GM12872 (cell line): ENCODE data around the gene MALRD1.

Source experiments
- TF ChIP-seq, protein P1 (sequence below): IDR thresholded peaks from 3 replicates; pipeline ENCODE4 v1.5.1; 2011; ENCODE audit warnings: low read depth, mild to moderate bottlenecking, low read length, moderate library complexity; ENCODE audit not compliant: insufficient read depth

The MALRD1 gene

DNA sequence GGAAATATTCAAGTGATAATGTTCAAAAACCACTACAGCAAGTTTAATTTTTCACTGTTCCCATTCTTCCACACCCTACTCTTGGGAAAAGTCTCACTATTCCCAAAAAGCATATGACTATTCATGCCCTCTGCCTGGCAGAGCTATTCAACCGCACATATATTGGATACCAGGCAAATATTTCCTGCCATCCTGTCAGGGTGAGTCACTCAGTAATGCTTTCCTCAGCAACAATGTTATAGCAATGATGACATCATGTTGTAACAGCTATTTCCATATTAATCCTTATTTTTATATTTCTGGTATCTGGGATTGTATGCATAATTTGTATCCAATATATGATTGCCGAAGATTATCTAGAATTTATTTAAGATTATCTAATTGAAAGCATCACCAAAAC, 653.6 kb downstream of the MALRD1 start:
- TF ChIP-seq, protein P1, sequence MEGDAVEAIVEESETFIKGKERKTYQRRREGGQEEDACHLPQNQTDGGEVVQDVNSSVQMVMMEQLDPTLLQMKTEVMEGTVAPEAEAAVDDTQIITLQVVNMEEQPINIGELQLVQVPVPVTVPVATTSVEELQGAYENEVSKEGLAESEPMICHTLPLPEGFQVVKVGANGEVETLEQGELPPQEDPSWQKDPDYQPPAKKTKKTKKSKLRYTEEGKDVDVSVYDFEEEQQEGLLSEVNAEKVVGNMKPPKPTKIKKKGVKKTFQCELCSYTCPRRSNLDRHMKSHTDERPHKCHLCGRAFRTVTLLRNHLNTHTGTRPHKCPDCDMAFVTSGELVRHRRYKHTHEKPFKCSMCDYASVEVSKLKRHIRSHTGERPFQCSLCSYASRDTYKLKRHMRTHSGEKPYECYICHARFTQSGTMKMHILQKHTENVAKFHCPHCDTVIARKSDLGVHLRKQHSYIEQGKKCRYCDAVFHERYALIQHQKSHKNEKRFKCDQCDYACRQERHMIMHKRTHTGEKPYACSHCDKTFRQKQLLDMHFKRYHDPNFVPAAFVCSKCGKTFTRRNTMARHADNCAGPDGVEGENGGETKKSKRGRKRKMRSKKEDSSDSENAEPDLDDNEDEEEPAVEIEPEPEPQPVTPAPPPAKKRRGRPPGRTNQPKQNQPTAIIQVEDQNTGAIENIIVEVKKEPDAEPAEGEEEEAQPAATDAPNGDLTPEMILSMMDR: no peak

DNA sequence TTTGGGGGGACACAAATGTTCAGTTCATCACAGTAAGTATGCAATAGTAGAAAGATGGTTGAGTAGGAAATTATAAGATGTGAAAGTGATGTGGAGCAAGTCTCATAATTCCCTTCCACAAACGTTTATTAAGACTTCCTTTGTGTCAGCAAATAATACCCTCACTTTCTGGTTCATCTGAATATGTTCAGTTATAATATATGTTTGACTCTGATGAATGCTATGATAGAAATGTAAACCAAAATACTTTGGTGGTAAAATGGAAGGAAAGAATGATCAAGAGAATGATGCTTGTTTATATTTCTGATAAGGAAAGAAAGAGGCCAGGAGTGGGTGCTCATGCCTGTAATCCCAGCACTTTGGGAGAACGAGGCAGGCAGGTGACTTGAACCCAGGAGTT, 655.9 kb downstream of the MALRD1 start:
- TF ChIP-seq, protein P1: no peak

DNA sequence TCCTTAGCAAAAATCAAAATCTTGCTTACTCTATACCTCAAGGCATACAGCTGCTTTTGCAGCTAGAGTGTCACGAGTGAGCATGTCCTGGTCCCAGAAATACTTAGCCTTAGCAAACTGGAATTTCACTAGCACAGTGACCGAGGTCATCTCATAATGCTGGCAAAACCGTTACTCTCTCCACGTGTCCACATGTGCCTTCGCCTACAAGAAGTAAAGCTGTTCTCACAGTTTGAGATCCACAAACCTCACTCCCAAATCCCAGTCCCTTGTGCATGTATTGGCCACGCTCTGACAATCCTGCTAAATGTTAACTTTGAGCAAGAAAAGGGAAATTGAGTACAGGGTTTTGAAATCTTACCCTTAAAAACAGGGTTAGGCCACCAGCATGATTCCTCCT, 656.6 kb downstream of the MALRD1 start:
- TF ChIP-seq, protein P1: no peak

DNA sequence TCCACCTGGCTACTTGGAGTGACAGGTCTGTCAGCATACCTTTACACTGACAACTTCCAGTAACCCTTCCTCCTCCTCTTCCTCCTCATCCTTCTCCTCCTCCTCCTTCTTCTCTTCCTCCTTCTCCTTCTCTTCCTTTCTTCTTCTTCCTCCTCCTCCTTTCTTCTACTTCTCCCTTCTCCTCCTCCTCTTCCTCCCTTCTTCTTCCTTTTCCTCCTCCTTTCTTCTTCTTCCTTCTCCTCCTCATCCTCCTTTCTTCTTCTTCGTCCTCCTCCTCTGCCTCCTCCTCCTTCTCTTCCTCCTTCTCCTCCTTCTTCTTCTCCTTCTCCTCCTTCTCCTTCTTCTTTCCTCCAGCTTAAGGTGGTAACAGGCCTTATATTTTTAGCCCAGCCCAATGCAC, 658.3 kb downstream of the MALRD1 start:
- TF ChIP-seq, protein P1: no peak

DNA sequence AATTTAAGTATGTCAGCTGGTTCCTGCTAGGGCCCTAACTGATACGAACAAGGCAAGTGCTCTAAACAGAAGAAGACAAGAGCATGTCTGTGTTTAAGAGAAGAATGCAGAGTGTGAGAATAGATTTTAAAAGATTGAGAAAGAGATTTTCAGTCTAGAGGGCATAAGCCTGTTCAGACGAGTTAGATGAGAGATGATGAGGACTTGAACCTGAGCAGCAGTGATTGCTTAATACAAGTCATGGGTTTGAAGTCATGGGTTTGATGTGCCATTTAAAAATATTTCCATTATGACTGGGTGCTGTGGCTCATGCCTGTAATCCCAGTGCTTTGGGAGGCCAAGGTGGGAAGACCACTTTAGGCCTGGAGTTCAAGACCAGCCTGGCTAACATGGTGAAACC, 658.8 kb downstream of the MALRD1 start:
- TF ChIP-seq, protein P1: no peak

DNA sequence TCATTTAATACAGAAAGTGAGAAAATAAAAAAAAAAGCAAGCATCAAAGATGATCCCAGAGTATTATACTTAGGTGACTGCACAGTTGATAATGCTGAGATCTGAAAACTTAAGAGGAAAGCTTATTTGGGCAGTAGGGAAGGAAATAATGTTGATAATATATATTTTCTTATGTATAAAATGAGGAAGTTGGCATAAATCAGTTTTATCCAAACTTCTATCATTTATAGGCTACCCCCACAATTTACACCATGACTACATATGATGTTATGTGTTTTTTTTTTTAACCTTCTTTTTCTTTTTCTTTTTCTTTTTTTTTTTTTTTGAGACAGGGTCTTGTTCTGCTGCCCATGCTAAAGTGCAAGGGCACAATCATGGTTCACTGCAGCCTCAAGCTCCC, 659.4 kb downstream of the MALRD1 start:
- TF ChIP-seq, protein P1: no peak

DNA sequence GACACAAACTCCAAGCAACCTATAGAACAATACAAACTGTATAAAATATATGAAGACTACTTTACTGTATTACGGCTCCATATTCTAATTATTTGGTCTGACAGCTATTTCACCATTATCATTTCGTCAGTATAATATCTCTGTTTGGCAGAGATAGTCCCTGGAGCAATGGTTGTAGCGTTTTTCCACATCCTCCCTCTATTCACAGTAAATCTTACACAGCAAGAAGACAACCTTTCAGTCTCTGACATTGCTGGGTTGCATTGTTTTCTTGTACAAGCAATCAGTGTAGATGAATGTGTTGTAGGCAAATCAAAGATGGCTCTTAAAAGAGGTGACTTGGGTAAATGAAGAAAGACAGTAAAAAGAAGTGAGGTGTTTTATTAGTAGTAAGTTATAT, 662.0 kb downstream of the MALRD1 start:
- TF ChIP-seq, protein P1: no peak

DNA sequence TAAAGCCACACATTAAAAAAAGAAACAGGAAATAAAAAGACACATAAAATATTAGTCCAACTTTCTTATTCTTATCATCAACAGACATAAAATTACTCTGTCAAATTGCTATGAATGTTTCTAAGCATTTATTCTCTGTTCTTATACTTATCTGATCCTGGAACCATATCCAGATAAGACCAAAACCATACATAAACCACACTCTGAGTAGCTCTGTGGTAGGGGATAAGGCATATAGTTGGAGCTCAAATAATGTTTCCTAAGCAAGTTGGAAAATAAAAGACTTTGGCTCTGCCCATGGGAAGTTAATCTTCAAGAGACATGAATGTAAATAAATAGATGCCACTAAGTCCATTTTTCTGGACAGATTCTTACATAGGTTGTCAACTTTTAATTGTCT, 664.6 kb downstream of the MALRD1 start:
- TF ChIP-seq, protein P1: no peak
